ENCODE data around the gene ETV1. TPM values are rescaled to one million over a fixed set of nuclear protein-coding genes. Genes with fewer than 3 reads are reported as not detected.

ETV1 gene
- total RNA-seq, 2 donors from 2014 or later, result 6.1 to 9.2 TPM

GRCh38 chr7:13894377-13894776 is 95.1 kb downstream of the ETV1 start:
- intact Hi-C loops (cut with DNase I), result no loop called here
- DNase-seq (ENCODE audit: low spot score), result no peak
- WGBS, result 92% methylated on average over 2 of the region's 2 CpGs
- no peaks in the 10 kb centered on the region for H3K36me3 ChIP-seq
- H3K9me3 ChIP-seq, result no peaks in the 10 kb centered on the region
- no peak overlapping the region for H3K27ac ChIP-seq
- H3K4me3 ChIP-seq, result no peak overlapping the region
- H3K27me3 ChIP-seq (replicated peaks; ENCODE audit: insufficient read depth), result no peaks in the 10 kb centered on the region
- H3K4me1 ChIP-seq (replicated peaks), result no peaks in the 10 kb centered on the region
- TF ChIP-seq POLR2AphosphoS5 (IDR thresholded peaks at IDR 0.05), result no peak
- TF ChIP-seq CTCF (IDR thresholded peaks at IDR 0.05), result no peak
- TF ChIP-seq POLR2A (IDR thresholded peaks at IDR 0.05), result no peak

- no peak for DNase-seq (ENCODE audit: low spot score)
- 44% methylated on average over 4 of the region's 4 CpGs for WGBS
- H3K27ac ChIP-seq, result no peak overlapping the region
- H3K4me1 ChIP-seq (replicated peaks), result no peaks in the 10 kb centered on the region
- H3K27me3 ChIP-seq (replicated peaks; ENCODE audit: insufficient read depth), result no peaks in the 10 kb centered on the region
- no peaks in the 10 kb centered on the region for H3K36me3 ChIP-seq
- TF ChIP-seq POLR2AphosphoS5 (IDR thresholded peaks at IDR 0.05), result no peak
- no peak for TF ChIP-seq POLR2A (IDR thresholded peaks at IDR 0.05)
- no peak for TF ChIP-seq CTCF (IDR thresholded peaks at IDR 0.05)
- H3K9me3 ChIP-seq, result no peaks in the 10 kb centered on the region
- H3K4me3 ChIP-seq, result no peak overlapping the region
- intact Hi-C loops (cut with DNase I), result no loop called here
Observed at GRCh38 chr7:13890793-13891192, 98.7 kb downstream of the ETV1 start.

GRCh38 chr7:13886356-13886755 is 103.1 kb downstream of the ETV1 start:
- Histone ChIP-seq H3K27me3 (replicated peaks; ENCODE audit: insufficient read depth) (no peaks in the 10 kb centered on the region), H3K27ac (no peak overlapping the region), H3K9me3 (no peaks in the 10 kb centered on the region), H3K4me1 (replicated peaks) (no peaks in the 10 kb centered on the region), H3K36me3 (no peaks in the 10 kb centered on the region), H3K4me3 (no peak overlapping the region)
- TF ChIP-seq POLR2AphosphoS5 (IDR thresholded peaks at IDR 0.05) (no peak), POLR2A (IDR thresholded peaks at IDR 0.05) (no peak), CTCF (IDR thresholded peaks at IDR 0.05) (no peak)
- intact Hi-C loops (cut with DNase I), result no loop called here
- no peak for DNase-seq (ENCODE audit: low spot score)
- WGBS, result 76% methylated on average over 2 of the region's 2 CpGs

- 92% methylated on average over 5 of the region's 5 CpGs for WGBS
Observed at GRCh38 chr7:13882051-13882450, 107.4 kb downstream of the ETV1 start.

More at GRCh38 chr7:13882051-13882450, 107.4 kb downstream of the ETV1 start:
- Histone ChIP-seq H3K4me3 (no peak overlapping the region), H3K27ac (no peak overlapping the region), H3K4me1 (replicated peaks) (no peaks in the 10 kb centered on the region), H3K9me3 (no peaks in the 10 kb centered on the region), H3K36me3 (no peaks in the 10 kb centered on the region), H3K27me3 (replicated peaks; ENCODE audit: insufficient read depth) (no peaks in the 10 kb centered on the region)
- TF ChIP-seq POLR2A (IDR thresholded peaks at IDR 0.05) (no peak), POLR2AphosphoS5 (IDR thresholded peaks at IDR 0.05) (no peak), CTCF (IDR thresholded peaks at IDR 0.05) (no peak)
- no peak for DNase-seq (ENCODE audit: low spot score)
- intact Hi-C loops (cut with DNase I), result no loop called here
